Right lobe of liver (tissue), 6 donors: ENCODE data around the gene PDZD2. TPM values are rescaled to one million over a fixed set of nuclear protein-coding genes. Genes with fewer than 3 reads are reported as not detected.

Experiments used
- ATAC-seq, 4 donors: fragments of 200-7000 bp; cut with Tn5 transposase; one replicate each; pipeline ENCODE4 v1.9.1; 2020; ENCODE audit warnings: mild to moderate bottlenecking in 4 of 4, moderate library complexity in 4 of 4
- DNase-seq, 3 donors: peaks; one replicate each; pipeline ENCODE4 v3.0.0-alpha.2; 2020
- H3K27ac ChIP-seq, 3 donors: fragments of 200-600 bp; one replicate each; pipeline ENCODE4 v1.8.0; 2022
- H3K27me3 ChIP-seq, 2 donors: fragments of 200-600 bp; one replicate each; pipeline ENCODE4 v1.8.0; 2022
- H3K36me3 ChIP-seq, 4 donors: fragments of 200-600 bp; sonication (generic) in 1 of 4; one replicate each; pipeline versions ENCODE4 v1.5.1 to v1.8.0; 2017 to 2022; ENCODE audit warnings: control low read depth in 1 of 4
- H3K4me1 ChIP-seq, 4 donors: fragments of 200-600 bp; sonication (generic) in 1 of 4; one replicate each; pipeline versions ENCODE4 v1.5.1 to v1.8.0; 2017 to 2022; ENCODE audit warnings: control low read depth in 1 of 4
- H3K4me3 ChIP-seq, 3 donors: fragments of 200-600 bp; one replicate each; pipeline ENCODE4 v1.8.0; 2022
- H3K9me3 ChIP-seq, 4 donors: fragments of 200-600 bp; sonication (generic) in 1 of 4; one replicate each; pipeline versions ENCODE4 v1.5.1 to v1.8.0; 2017 to 2022; ENCODE audit warnings: control low read depth in 1 of 4
- POLR2A ChIP-seq: fragments of 450-650 bp; IDR thresholded peaks from one replicate; pipeline ENCODE4 v1.6.1; 2017; ENCODE audit warnings: antibody characterized with exemption, mild to moderate bottlenecking
- WGBS: methylation state at CpG from one replicate; pipeline ENCODE4 v1.1.6; 2018; ENCODE audit warnings: low coverage, low lambda C conversion rate; ENCODE audit not compliant: insufficient coverage; ENCODE audit errors: missing lambda C conversion rate; 5-methylcytosine and 5-hydroxymethylcytosine counted together
- intact Hi-C, 2 donors: fragments of 100-400 bp; cut with DNase I; formaldehyde crosslinking; loops; one replicate each; pipeline versions ENCODE4 v1.11.2 to v1.14.1; 2022
- total RNA-seq, 6 experiments: library from RNA; depleted of rRNA in 2 of 6; stranded (reverse); fragments of >200 nt in 2 of 6; fragmentation: NEBNext Ultra II Directional in 3 of 6; extraction: Animal tissue kit (Norgen Biotek cat#: 25700) in 3 of 6; gene quantifications; one replicate each; pipeline versions ENCODE4 v1.1.0 to v1.2.4, GENCODE V29; 2016 to 2023
- TF ChIP-seq, protein P1 (sequence below), 4 donors: fragments of 200-600 bp in 3 of 4; fragments of 450-650 bp in 1 of 4; IDR thresholded peaks; one replicate each; pipeline versions ENCODE4 v1.5.1 to v1.8.0; 2016 to 2022; ENCODE audit warnings: antibody characterized with exemption in 4 of 4, mild to moderate bottlenecking in 2 of 4
- donor health status: DM: no; HTN: yes; CAD: no.
- donor health status: DM: no; HTN: no; CAD: no.
- donor health status: DM: no; HTN: no; CAD: no.
- donor health status: DM: no; HTN: yes; CAD: no.
- donor health status: DM: no; HTN: yes; CAD: no.

PDZD2 gene
- total RNA-seq, 6 experiments from 2014 or later, result 0.43 to 1.9 (median 0.88) TPM

DNA sequence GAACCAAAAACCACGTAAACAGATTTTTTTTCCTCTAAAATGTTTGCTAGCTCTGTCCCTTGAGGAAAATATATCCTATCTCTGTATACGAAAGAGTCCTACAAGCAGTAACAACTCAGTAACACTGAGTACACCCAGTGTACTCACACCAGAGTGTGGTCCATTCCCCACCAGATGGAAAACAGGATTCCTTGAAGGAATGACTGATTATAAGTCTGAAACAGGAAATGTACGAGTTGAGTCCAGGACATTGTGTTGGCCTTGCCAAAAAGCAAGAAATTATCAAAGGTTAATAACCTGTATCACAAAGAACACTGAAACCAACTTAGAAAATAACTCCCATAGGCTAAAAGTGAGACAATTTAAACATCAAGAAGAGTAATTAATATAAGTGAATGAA lies 514.8 kb downstream of the PDZD2 start:
- TF ChIP-seq, protein P1, sequence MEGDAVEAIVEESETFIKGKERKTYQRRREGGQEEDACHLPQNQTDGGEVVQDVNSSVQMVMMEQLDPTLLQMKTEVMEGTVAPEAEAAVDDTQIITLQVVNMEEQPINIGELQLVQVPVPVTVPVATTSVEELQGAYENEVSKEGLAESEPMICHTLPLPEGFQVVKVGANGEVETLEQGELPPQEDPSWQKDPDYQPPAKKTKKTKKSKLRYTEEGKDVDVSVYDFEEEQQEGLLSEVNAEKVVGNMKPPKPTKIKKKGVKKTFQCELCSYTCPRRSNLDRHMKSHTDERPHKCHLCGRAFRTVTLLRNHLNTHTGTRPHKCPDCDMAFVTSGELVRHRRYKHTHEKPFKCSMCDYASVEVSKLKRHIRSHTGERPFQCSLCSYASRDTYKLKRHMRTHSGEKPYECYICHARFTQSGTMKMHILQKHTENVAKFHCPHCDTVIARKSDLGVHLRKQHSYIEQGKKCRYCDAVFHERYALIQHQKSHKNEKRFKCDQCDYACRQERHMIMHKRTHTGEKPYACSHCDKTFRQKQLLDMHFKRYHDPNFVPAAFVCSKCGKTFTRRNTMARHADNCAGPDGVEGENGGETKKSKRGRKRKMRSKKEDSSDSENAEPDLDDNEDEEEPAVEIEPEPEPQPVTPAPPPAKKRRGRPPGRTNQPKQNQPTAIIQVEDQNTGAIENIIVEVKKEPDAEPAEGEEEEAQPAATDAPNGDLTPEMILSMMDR (IDR thresholded peaks at IDR 0.05), result no peak
- no peak for TF ChIP-seq POLR2A
- intact Hi-C loops, result no loop called here
- Histone ChIP-seq H3K4me3 (no peak overlapping the region), H3K27me3 (no peaks in the 10 kb centered on the region), H3K4me1 (peaks cover 0 to 50% (median 12%) of the 10 kb centered on the region in 4 donors), H3K27ac (peak overlapping the region; percentile 5 to 56 (median 9)), H3K36me3 (no peaks in the 10 kb centered on the region), H3K9me3 (no peaks in the 10 kb centered on the region)
- peak; percentile 66 to 85 (median 70) for ATAC-seq
- no peak for DNase-seq
- WGBS, result 11% methylated on average over 3 of the region's 3 CpGs

DNA sequence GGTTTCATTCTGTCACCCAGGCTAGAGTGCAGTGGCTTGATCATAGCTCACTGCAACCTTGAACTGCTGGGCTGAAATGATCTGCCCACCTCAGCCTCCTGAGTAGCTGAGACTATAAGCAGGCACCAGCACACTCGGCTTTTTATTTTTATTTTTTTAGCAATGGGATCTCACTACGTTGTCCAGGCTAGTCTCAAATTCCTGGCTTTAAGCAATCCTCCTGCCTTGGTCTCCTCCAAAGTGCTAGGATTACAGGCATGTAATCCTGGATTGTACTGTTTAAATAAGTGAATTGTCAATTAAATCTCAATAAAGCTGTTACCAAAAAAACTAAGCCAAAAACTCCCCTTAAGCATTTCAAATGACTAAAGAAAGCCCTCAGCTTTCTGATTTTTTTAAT lies 516.3 kb downstream of the PDZD2 start:
- Histone ChIP-seq H3K27me3 (no peaks in the 10 kb centered on the region), H3K9me3 (no peaks in the 10 kb centered on the region), H3K4me1 (peaks cover 0 to 60% (median 12%) of the 10 kb centered on the region in 4 donors), H3K36me3 (no peaks in the 10 kb centered on the region), H3K4me3 (no peak overlapping the region), H3K27ac (no peak overlapping the region)
- ATAC-seq, result peak in 2 of 4 donors; percentile 6 to 10
- no peak for TF ChIP-seq POLR2A
- TF ChIP-seq, protein P1 (IDR thresholded peaks at IDR 0.05), result no peak
- WGBS, result 85% methylated on average over 2 of the region's 2 CpGs
- DNase-seq, result no peak
- intact Hi-C loops, result no loop called here

DNA sequence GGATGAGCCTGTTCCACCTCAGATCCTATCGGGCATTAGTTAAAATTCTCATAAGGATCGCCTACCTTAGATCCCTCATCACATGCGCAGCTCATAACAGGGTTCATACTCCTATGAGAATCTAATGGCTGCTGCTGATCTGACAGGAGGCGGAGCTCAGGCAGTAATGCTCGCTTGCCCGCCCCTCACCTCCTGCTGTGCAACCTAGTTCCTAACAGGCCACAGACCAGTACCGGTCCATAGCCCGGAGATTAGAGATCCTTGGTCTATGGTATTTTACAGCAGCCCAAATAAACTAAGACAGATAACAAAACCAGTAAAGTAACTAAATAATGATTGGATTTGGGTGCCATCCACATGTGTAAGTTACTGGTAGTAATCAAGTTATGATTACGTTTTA lies 517.7 kb downstream of the PDZD2 start:
- no peak for ATAC-seq

DNA sequence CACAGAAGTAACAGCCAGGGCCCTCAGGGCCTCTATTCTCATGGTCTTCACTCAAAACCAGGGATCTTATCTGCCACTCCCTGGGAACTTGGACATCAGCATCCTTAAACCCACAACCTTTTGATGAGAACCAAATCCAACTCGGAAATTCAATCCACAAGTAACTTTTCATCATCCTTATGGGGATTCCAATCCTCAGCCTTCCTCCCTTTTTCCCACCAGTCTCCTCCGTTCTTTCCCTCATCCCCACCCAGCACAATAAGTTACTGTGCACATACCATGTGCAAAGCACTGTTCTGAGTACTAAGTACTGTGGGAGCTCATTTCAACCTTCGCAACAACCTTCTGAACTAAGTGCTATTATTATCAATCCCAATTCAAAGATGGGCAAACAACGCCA lies 518.1 kb downstream of the PDZD2 start:
- Histone ChIP-seq H3K4me3 (no peak overlapping the region), H3K27ac (no peak overlapping the region), H3K27me3 (no peaks in the 10 kb centered on the region), H3K36me3 (no peaks in the 10 kb centered on the region), H3K9me3 (no peaks in the 10 kb centered on the region), H3K4me1 (peaks cover 0 to 46% (median 12%) of the 10 kb centered on the region in 4 donors)
- DNase-seq, result no peak
- WGBS, result 83% methylated on average over 4 of the region's 4 CpGs
- intact Hi-C loops, result no loop called here
- TF ChIP-seq, protein P1 (IDR thresholded peaks at IDR 0.05), result no peak
- no peak for TF ChIP-seq POLR2A
- ATAC-seq, result no peak

More for the DNA sequence above, 517.7 kb downstream of the PDZD2 start:
- no peaks in the 10 kb centered on the region for H3K36me3 ChIP-seq
- intact Hi-C loops, result no loop called here
- peaks cover 0 to 49% (median 12%) of the 10 kb centered on the region in 4 donors for H3K4me1 ChIP-seq
- H3K9me3 ChIP-seq, result no peaks in the 10 kb centered on the region
- no peaks in the 10 kb centered on the region for H3K27me3 ChIP-seq
- WGBS, result 88% methylated on average over 9 of the region's 9 CpGs
- DNase-seq, result no peak
- no peak overlapping the region for H3K4me3 ChIP-seq
- no peak for TF ChIP-seq POLR2A
- TF ChIP-seq, protein P1 (IDR thresholded peaks at IDR 0.05), result no peak
- no peak overlapping the region for H3K27ac ChIP-seq

DNA sequence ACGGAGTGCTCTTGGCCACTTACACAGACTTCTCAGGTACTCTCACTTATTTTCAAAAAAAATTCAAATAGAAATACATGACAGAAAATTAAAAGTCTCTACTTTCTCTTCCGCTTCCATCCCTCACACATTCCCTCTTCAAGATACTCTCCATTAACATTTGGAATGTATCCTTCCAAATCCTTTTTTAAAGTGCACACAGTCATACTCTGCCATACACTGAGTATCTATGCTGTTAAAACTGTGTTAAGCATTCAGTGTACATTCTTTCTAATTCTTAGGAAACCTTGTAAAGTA lies 519.7 kb downstream of the PDZD2 start:
- DNase-seq, result no peak
- Histone ChIP-seq H3K36me3 (no peaks in the 10 kb centered on the region), H3K4me3 (no peak overlapping the region), H3K9me3 (no peaks in the 10 kb centered on the region), H3K27ac (no peak overlapping the region), H3K4me1 (peaks cover 0 to 33% (median 9%) of the 10 kb centered on the region in 4 donors), H3K27me3 (no peaks in the 10 kb centered on the region)
- WGBS, result 89% methylated on average over 2 of the region's 2 CpGs
- ATAC-seq, result no peak
- TF ChIP-seq POLR2A, result no peak
- TF ChIP-seq, protein P1 (IDR thresholded peaks at IDR 0.05), result no peak
- intact Hi-C loops, result no loop called here
